Lower leg skin (tissue), 4 donors: ENCODE measurements around the gene VKORC1L1. TPM values are rescaled to one million over a fixed set of nuclear protein-coding genes. Genes with fewer than 3 reads are reported as not detected.
A peak's percentile ranks its signal among the peaks of the same experiment; 100 is the strongest.
"Not testable (repeated sequence)": the region's sequence is repeated elsewhere in the genome, so short reads cannot be mapped to it uniquely, and the experiment has no call there.

ENCODE experiments used
- DNase-seq, 2 donors: peaks; one replicate each; pipeline ENCODE4 v3.0.0-alpha.2; 2019; ENCODE audit warnings: low spot score in 2 of 2
- H3K4me3 ChIP-seq: fragments of 200-600 bp; sonication (generic); 2 replicates; pipeline ENCODE4 v1.5.1; 2017; ENCODE audit warnings: mild to moderate bottlenecking, low read depth; ENCODE audit not compliant: poor library complexity, severe bottlenecking
- POLR2A ChIP-seq, 2 donors: fragments of 450-650 bp; IDR thresholded peaks; one replicate each; pipeline ENCODE4 v1.6.1; 2016 to 2017; ENCODE audit warnings: antibody characterized with exemption in 2 of 2, mild to moderate bottlenecking in 1 of 2, moderate library complexity in 1 of 2
- WGBS, 2 donors: methylation state at CpG; one replicate each; pipeline ENCODE4 v1.1.5; 2018; 5-methylcytosine and 5-hydroxymethylcytosine counted together
- intact Hi-C: fragments of 100-400 bp; cut with DNase I; formaldehyde crosslinking; loops from one replicate; pipeline ENCODE4 v1.15.0; 2023; ENCODE audit warnings: low total_unique reads
- total RNA-seq, 4 donors: library from RNA; depleted of rRNA; stranded (reverse); fragments of >200 nt; gene quantifications; one replicate each; pipeline ENCODE4 v1.1.0, GENCODE V29; 2016
- TF ChIP-seq, protein P1 (sequence below), 3 donors: fragments of 450-650 bp; IDR thresholded peaks; one replicate each; pipeline ENCODE4 v1.5.1; 2016; ENCODE audit warnings: antibody characterized with exemption in 3 of 3, mild to moderate bottlenecking in 3 of 3, moderate library complexity in 2 of 3

The VKORC1L1 gene
- total RNA-seq, 4 donors from 2014 or later, result 23.5 to 26.4 (median 25.0) TPM

DNA sequence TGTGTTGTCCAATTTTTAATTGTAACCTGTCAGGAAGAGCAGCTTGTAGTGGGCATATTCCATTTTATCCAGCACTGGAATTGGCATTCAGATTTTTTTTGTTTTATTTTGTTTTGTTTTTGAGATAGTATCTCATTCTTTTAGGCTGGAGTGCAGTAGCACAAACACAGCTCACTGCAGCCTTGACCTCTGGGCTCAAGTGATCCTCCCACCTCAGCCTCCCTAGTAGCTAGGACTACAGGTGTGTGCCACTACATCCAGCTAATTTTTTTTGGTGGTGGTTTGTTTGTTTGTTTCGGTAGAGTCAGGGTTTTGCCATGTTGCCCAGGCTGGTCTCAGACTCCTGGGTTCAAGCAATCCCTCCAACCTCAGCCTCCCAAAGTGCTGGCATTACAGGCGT is 64.4 kb downstream of the VKORC1L1 start:
- 97 to 100% methylated on average over 2 of the region's 2 CpGs for whole genome bisulfite sequencing, 2 donors
- TF ChIP-seq, protein P1, sequence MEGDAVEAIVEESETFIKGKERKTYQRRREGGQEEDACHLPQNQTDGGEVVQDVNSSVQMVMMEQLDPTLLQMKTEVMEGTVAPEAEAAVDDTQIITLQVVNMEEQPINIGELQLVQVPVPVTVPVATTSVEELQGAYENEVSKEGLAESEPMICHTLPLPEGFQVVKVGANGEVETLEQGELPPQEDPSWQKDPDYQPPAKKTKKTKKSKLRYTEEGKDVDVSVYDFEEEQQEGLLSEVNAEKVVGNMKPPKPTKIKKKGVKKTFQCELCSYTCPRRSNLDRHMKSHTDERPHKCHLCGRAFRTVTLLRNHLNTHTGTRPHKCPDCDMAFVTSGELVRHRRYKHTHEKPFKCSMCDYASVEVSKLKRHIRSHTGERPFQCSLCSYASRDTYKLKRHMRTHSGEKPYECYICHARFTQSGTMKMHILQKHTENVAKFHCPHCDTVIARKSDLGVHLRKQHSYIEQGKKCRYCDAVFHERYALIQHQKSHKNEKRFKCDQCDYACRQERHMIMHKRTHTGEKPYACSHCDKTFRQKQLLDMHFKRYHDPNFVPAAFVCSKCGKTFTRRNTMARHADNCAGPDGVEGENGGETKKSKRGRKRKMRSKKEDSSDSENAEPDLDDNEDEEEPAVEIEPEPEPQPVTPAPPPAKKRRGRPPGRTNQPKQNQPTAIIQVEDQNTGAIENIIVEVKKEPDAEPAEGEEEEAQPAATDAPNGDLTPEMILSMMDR (IDR thresholded peaks at IDR 0.05), result no peak
- no peak for TF ChIP-seq POLR2A (IDR thresholded peaks at IDR 0.05)
- no peak for DNase-seq
- intact Hi-C loops, result no loop called here
- H3K4me3 ChIP-seq, result no peak overlapping the region

DNA sequence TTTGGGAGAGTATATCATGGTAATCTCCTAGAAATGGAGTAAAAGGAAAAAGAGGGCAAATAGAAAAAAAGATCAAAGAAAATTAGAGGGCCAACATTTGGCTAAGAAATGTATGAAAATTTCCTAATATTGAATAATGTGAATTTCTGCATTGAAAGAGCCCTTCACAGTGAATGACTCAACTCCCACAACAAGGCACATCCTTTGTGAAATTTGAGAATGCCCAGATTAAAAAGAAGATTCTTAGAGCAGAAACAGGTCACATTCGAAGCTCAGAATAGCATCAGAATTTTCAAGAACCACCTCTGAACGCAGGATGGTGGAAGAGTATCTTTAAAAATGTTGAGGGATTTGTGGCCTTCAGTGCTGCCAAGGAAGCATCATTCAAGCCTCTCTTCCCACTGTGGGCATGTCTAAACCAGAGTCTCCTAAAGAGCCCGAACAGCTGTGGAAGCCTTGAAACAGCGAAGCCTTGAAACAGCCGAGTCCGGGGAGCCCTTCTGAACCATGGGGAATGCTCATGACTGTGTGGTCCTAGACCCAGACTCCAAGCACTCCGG is 65.5 kb downstream of the VKORC1L1 start:
- no peak overlapping the region for H3K4me3 ChIP-seq
- 93 to 94% methylated on average over 7 of the region's 7 CpGs for WGBS, 2 donors
- no peak for DNase-seq
- TF ChIP-seq, protein P1 (IDR thresholded peaks at IDR 0.05), result no peak
- no peak for TF ChIP-seq POLR2A (IDR thresholded peaks at IDR 0.05)
- intact Hi-C loops, result no loop called here

DNA sequence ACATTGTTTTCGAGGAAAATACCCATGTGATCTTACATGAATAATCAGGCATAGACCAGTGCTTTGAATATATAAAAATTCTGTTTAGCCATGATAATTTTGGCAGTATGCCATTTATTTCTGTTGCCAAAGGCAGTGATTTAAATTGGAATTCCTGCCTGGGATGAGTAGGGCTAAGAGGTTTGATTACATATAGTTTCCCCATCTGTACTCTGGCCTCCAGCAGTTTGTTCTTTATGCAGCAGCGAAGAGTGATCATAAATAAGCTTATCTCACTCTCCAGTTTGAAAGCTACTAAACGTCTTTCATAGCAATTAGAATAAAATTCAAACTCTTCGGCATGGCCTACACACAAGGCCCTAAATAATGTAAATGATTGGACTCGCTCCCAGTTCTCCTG is 72.9 kb downstream of the VKORC1L1 start:
- 45 to 65% methylated on average over 1 of the region's 5 CpGs for WGBS, 2 donors
- intact Hi-C loops, result not testable (repeated sequence)

DNA sequence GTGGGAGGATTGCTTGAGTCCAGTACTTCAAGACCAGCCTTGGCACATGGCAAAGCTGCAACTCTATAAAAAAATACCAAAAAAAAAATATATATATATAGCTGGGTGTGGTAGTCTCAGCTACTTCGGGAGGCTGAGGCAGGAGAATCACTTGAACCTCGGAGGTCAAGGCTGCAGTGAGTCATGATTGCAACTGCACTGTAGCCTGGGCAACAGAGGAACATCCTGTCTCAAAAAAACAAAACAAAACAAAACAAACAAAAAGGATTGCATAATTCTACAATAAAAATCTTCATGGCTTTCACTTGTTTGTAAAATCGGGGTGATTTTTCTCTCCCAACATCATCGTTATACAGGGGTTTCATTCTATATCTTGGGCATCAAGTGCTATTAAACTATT is 74.0 kb downstream of the VKORC1L1 start:
- H3K4me3 ChIP-seq, result no peak overlapping the region
- no peak for TF ChIP-seq POLR2A (IDR thresholded peaks at IDR 0.05)
- TF ChIP-seq, protein P1 (IDR thresholded peaks at IDR 0.05), result no peak
- intact Hi-C loops, result no loop called here
- 53 to 67% methylated on average over 4 of the region's 4 CpGs for WGBS, 2 donors
- DNase-seq, result peak in 1 of 2 donors; percentile 80

More for the DNA sequence above, 72.9 kb downstream of the VKORC1L1 start:
- not testable (repeated sequence) for DNase-seq, H3K4me3 ChIP-seq

DNA sequence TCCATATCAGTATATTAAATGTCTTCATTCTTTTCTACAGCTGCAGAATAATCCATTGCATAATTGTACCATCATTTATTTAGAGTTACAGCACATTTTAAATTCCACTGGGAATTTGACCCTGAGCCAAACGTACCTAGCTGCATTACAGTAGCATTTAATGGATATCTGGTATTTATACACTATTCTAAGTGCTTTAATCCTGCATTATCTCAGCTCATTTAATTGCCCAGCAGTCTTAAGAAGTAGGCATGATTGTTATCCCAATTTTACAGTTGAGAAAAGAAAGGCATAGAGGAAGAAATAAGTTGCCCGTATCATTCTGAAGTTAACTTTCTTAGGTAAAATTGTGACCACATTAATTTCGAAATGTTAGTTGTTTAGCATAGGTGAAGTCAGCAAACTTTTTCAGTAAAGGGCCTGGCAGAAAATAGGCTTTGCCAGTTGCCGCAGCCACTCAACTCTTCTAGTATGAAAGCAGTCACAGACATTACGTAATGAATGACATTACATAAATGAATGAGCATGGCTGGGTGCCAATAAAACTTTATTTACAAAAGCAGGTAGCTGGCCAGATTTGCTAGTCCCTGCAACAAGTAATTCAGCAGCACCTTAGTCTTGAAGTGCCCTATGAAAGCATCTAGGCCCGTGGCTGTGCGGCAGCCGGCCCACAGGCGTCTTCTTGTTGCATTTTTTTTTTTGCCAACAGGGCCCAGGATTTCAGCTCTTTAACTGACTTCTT is 79.1 kb downstream of the VKORC1L1 start:
- 87% methylated on average over 9 of the region's 9 CpGs for WGBS, 2 donors
- TF ChIP-seq, protein P1 (IDR thresholded peaks at IDR 0.05), result no peak
- peak in 1 of 2 donors; percentile 29 for DNase-seq
- intact Hi-C loops, result no loop called here
- H3K4me3 ChIP-seq, result no peak overlapping the region

DNA sequence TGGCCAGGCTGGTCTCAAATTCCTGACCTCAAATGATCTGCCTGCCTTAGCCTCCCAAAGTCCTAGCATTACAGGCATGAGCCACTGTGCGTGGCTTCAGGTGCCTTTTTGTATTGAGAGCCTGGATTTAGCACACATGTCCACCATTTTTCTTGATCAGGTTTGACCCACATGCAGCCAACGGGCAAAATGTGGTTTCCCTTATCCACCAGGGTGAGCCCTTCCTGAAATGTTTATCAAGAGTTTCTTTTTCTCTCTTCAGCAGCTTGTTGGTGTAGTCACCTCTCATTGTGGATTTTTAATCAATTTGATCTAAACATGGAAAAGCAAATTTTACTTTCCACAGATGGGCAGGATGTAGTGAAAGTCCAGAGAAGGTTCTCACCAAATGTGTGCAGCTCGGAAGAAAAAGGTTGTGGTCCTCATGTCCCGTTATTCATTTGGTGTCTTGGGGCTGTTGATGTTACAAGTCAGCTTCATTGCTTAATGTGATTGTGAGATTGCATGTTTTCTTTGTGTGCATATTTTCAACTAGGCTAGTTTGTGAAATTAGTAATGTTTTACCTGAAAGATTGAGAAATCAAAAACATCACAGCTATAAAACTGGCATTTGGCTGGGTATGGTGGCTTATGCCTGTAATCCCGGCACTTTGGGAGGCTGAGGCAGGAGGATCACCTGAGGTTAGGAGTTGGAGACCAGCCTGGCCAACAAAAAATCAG is 80.3 kb downstream of the VKORC1L1 start:
- no peak for DNase-seq
- WGBS, 2 donors, result 90 to 92% methylated on average over 5 of the region's 5 CpGs
- intact Hi-C loops, result no loop called here
- TF ChIP-seq POLR2A (IDR thresholded peaks at IDR 0.05), result no peak
- TF ChIP-seq, protein P1 (IDR thresholded peaks at IDR 0.05), result no peak
- H3K4me3 ChIP-seq, result no peak overlapping the region
